Effector CD4-positive, alpha-beta T cell (primary cell): ENCODE measurements around the gene CLEC18C.
"Not testable (repeated sequence)": the region's sequence is repeated elsewhere in the genome, so short reads cannot be mapped to it uniquely, and the experiment has no call there.

ENCODE experiments used
- DNase-seq: peaks from one replicate; pipeline ENCODE4 v3.0.0-alpha.2; 2020

CLEC18C gene

GRCh38 chr16:70218586-70218985 is 45.0 kb downstream of the CLEC18C start:
- DNase-seq = not testable (repeated sequence)

- DNase-seq = not testable (repeated sequence)
These were observed 49.0 kb downstream of the CLEC18C start for GRCh38 chr16:70222574-70222973.

GRCh38 chr16:70223216-70223615 is 49.6 kb downstream of the CLEC18C start:
- DNase-seq = not testable (repeated sequence)

GRCh38 chr16:70223971-70224513 is 50.5 kb downstream of the CLEC18C start:
- DNase-seq = not testable (repeated sequence)

- DNase-seq = not testable (repeated sequence)
These were observed 51.1 kb downstream of the CLEC18C start for GRCh38 chr16:70224645-70225044.

- not testable (repeated sequence) for DNase-seq
These were observed 51.8 kb downstream of the CLEC18C start for GRCh38 chr16:70225430-70225829.

- not testable (repeated sequence) for DNase-seq
These were observed 52.4 kb downstream of the CLEC18C start for GRCh38 chr16:70226024-70226423.

GRCh38 chr16:70231831-70232230 is 58.2 kb downstream of the CLEC18C start:
- not testable (repeated sequence) for DNase-seq
